HG03575 (cell line): ENCODE measurements around the gene RSBN1L.
"Not testable (repeated sequence)": the region's sequence is repeated elsewhere in the genome, so short reads cannot be mapped to it uniquely, and the experiment has no call there.

ENCODE experiments used
- ATAC-seq: cut with Tn5 transposase; IDR thresholded peaks from one replicate; pipeline ENCODE4 v1.9.1; 2021; ENCODE audit not compliant: unreplicated experiment, insufficient number of reproducible peaks, low FRiP score; ENCODE audit errors: extremely low read depth

The RSBN1L gene

DNA sequence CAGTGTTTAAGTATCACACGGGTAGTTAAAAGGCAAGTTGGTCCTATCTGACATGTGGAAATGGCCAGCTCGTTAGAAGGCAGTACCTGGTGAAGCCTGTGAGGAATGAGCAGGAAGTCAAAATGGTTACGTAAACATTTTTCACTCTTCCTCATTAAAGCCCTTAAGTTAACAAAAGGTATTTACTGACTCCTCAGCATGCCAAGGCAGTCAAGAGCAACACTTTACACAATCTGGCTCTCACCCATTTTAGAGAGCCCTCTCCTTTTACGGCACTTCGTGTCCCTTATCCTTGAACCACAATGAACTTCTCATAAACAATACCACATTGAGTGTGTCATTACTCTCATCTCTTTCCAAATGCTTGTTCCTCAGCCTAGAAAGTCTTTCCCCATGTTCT lies 11.0 kb upstream of the RSBN1L start:
- no peak for ATAC-seq

DNA sequence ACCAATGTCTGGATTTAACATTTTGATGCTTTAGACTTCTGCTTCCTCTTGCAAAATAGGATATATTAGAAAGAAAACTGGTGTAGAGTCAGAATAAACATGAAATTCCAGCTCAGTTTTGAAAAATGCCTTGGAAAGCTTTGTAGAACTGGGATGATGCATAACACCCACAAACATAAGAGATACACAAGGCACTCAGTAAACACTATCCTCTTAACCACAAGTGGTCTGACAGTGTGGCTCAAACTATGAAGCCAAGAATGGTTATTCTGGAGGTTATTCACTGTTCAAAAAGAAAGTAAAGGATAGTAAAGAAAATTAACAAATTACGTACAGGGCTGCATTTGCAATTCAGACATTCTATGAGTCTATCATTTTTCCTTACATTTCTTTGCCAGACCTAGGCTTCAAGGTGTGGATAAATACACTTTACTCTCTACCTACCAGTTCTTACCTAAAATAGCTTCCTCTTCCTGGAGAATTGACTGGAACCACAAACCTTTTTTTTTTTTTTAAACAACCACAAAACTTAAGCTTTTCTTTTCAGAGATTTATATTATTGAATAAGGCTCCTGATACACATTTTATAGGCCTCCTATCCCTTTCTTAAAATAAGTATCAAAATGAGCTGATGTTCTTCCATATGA lies 9.0 kb upstream of the RSBN1L start:
- no peak for ATAC-seq

DNA sequence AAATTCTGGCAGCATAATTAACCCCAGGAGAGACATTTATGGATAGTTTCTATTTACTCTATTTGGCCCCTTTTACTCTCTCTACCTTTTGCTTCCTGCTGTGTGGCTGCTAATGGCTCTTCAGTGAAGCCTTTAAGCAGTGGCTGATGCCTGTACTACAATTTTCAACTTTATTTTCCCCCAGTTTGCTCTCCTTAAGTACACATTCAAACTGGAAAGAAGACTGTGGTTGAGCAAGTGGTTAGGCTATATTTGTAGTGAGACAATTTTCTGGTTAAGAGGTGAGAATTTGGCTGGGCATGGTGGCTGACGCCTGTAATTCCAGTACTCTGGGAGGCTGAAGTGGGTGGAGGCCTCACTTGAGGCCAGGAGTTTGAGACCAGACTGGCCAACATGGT lies 8.5 kb upstream of the RSBN1L start:
- ATAC-seq = no peak

DNA sequence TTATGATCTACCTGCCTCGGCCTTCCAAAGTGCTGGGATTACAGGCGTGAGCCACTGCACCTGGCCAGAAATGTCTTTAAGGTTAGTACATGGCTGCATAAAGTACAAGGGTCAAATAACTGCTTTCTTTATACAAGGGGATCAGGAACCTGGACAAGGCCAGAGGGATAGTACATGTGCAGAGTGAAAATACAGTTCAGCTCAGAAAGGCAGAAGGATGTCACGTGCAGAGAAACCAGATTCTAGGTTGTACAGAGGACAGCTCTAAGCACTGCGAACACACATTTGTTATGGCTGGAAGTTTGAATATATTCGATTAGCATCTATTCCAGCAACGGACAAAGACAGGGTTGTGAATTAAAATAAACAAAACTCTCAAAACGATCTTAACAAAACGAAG lies 6.0 kb upstream of the RSBN1L start:
- ATAC-seq = no peak

DNA sequence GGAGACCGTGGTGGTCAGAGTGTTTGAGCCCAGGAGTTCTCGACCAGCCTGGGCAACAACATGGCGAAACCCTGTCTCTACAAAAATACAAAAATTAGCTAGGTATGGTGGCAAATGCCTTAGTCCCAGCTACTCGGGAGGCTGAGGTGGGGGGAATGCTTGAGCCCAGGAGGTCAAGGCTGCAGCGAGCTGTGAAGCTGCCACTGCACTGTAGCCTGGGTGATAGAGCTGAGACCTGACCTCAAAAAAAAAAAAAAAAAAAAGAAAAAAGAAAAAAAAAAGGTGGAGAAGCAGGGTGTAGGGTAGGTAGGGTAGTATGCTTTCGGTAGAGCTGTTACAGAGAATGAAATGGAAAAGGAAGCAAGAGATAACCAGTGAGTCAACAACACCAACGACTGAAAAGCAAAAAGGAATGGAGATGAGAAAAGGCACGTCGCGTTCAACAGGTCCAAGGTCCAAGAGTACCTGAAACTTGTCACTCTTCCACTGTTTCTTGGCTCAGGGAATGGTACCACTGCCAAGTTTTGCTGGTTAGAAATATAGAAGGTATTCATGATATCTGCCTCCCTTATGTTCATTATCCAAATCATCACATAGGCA lies 4.3 kb upstream of the RSBN1L start:
- ATAC-seq = no peak

DNA sequence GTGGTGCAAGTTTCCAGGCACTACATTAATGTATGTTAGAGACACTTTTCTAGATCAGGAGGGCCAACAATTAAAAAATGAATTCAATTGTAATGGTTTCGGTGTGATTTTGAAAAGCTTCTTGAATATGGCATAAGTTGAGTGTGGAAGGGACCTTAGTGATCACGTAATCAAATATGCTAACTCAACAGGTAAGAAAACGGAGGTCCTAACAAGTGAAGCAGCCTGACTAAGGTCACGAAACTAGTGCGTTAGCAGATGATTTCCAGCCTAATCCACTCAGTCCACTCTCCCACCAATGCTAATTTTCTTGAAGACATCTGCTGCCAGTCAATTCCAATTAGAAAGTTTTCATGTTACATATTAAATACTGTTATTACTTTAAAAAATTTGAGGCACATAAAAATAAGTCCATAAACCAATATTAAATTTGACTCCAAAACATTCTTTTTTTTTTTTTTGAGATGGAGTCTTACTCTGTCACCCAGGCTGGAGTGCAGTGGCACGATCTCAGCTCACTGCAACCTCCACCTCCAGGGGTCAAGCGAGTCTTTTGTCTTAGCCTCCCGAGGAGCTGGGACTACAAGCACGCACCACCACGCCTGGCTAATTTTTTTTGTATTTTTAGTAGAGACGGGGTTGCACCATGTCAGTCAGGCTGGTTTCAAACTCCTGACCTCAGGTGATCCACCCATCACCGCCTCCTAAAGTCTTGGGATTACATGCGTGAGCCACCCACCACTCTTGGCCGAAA lies 2.3 kb upstream of the RSBN1L start:
- ATAC-seq = no peak

DNA sequence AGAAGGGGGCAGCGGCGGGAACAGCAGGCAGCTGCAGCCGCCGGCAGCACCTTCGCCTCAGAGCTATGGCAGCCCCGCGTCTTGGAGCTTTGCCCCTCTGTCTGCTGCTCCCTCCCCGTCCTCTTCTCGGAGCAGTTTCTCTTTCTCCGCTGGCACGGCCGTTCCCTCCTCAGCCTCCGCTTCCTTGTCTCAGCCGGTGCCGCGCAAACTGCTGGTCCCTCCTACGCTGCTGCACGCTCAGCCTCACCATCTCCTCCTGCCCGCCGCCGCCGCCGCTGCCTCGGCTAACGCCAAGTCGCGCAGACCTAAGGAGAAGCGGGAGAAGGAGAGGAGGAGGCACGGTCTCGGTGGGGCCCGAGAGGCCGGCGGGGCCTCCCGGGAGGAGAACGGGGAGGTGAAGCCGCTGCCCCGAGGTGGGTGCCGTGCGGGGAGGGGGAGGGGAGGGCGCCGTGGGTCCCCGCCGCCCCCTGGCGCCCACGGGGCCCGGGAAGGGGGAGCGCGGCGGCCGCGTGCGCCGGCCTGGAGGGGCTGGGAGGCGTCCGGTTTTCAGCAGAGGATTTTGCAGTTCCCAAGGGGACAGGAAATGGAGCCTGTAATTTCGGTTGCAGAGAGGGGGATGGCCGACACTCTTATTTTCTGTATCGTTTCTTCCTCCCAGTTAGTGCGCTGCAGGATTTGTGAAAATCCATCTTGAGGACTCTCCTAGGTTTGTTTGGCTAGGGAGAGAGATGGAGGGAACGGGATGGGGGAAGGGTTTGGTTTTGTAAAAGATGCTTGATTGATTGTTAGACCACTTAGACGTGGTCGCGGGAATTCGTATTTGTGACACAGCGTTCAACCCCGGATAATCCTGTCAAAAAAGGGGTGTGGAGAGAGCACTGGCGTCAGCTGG lies 630 bp downstream of the RSBN1L start:
- no peak for ATAC-seq

DNA sequence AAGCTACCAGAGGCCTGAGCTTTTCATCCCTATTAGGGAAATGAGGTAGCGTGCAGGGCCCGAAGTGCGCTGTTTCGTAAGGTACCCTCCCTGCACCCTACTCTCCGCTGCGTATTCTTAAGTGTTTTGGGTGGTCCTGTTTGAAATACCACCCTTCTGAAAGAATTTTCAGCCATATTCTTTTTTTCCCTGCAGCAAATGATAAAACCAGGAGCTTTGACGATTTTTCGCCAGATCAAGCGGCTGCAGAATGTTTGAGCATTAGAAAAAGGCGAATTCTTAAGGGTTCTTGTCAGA lies 1.2 kb downstream of the RSBN1L start:
- no peak for ATAC-seq

DNA sequence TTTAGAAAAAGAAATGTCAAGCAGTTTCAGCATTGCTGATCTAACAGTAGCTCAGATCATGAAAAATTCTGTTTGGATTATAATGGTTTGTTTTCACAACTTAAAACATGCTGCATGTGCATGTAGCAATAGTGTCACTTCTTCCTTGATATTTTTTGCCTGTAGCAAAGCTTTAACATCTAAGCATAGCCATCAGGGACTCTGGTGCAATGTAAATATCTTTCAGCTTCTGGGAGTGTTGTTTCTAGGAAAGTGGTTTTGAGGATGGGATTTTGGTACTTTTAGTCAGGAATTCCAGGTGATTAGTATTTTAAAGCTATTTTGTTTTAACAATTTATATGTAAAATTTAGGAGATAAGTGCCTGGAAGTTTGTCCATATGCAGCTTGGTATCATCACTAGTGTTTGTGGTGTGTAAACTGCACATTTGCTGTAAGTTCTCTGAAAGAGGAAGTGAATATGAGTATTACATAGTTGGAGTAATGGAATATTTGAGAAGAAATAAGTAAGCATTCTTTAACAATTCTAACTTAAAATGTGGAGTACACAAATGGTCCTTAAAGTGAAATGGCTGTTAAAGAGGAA lies 1.9 kb downstream of the RSBN1L start:
- ATAC-seq = no peak

DNA sequence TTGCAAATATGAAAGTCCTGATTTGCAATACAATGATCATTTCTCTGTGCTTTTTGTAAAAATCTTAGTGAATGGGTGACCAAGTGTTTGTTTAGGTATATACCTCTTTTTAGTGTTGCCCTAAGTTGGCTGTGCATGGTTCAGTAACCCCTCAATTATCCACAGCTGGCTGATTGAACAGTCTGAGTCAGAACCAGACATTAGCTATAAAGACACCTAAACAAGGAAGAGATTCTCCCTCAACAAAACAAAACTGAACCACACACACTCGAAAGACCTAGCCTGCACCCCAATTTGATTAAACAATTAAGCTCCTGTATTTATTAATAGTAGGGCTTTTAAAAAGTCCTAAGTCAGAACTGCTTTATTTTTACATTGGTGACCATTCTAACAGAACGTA lies 2.8 kb downstream of the RSBN1L start:
- no peak for ATAC-seq

DNA sequence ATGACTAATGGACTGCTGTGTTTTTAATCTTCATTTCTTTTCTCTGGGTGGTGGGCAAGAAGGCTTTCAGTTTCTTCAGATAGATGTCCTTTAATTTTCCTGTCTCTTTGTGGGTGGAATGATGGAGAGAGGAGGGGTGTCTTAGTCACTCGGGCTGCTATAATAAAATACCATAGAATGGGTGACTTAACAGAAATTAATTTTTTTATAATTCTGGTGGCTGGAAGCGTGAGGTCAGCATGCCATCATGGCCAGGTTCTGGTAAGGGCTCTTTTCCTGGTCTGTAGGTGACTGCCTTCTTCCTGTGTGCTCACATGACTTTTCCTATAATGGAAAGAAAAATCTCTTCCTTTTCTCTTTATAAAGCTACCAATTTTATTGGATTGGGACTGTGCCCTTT lies 6.3 kb downstream of the RSBN1L start:
- no peak for ATAC-seq

DNA sequence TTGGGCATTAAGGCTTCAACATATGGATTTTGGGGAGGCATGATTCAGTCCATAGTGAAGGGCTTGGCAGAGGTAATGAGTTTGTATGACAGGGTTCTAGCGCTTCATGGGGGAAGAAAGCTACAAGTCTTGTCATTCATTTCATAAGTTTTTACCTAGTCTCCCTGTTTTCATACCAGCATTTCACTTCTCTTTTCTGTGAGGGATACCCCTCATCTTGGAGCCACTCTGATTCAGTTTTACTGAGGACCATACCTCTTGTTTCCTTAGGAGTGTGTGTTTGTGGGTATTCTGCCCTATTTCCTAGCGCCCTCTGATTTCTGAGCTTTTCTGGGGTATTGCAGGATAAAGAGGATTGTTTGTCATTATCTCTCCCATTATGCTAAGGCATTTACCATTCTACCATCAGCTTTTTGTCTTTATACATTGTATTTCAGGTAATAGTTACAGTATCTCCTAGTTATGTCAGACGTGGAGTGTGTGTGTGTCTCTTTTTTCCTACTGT lies 6.8 kb downstream of the RSBN1L start:
- no peak for ATAC-seq

DNA sequence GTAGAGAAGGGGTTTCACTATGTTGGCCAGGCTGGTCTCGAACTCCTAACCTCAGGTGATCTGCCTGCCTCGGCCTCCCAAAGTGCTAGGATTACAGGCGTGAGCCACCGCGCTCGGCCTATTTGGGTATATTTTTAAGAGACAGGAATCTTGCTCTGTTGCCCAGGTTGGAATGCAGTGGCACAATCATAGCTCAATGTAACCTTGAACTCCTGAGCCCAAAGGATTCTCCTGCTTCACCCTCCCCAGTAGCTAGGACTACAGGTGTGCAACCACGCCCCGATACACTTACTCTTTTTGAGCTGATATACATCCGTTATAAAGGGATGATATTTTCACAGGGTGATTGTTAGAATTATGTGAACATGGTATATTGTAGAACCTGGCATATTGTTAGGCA lies 7.4 kb downstream of the RSBN1L start:
- ATAC-seq = not testable (repeated sequence)

DNA sequence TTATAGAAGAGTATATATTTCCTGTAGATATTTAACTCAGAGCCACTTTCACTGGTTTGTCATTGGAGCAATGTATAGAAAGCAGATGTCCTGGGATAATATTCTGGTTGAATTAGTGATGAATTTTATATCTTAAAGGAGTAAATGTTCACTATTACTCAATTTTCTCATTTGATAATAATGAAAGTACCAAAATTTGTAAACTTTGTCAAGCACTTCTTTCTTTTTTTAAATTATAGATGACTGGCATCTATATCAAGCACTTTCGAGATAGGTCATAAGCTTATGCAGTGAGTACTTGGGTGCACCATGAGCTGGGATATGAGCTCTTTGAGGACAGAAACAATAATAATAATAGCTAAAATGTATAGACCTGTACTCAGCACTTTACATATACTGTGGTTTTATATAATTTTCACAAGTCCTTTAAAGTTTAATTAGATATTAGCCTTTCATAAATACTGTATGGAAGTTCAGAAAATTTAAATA lies 11.3 kb downstream of the RSBN1L start:
- no peak for ATAC-seq

DNA sequence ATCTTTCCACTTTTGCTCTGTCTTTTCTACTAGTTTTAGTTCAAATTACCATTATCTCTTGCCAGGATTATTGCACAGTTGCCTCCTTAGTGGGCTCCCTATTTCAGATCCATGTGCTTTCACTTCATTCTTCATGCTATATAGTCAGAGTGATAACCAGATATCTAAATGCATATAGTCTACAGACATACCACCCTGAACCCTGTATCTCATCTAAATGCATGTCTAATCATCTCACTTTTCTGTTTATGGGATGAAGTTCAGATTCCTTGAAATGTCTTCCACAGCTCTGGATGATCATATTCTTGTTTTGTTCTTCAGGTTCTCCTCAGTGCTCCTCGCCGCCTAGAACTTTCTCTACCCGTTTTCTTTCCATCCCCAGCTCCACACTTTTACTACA lies 13.8 kb downstream of the RSBN1L start:
- ATAC-seq = no peak

DNA sequence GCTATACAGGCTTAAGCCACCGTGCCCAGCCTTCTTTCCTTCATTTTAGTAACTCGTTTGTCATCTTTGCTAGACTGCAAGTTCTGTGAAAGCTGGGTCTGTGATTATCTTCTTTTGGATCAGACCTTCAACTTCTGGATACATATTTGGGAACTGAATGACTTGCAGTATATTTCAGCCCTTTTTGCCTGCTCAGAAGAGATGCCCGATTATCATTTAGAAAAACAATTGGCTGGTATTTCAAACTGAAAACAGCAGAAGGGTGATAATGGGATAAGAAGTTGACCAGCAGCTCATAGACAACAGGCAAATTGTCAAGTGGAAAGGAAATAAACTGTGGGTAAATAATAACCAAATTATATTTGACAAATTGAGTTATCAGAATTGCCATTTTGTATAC lies 14.6 kb downstream of the RSBN1L start:
- ATAC-seq = no peak

DNA sequence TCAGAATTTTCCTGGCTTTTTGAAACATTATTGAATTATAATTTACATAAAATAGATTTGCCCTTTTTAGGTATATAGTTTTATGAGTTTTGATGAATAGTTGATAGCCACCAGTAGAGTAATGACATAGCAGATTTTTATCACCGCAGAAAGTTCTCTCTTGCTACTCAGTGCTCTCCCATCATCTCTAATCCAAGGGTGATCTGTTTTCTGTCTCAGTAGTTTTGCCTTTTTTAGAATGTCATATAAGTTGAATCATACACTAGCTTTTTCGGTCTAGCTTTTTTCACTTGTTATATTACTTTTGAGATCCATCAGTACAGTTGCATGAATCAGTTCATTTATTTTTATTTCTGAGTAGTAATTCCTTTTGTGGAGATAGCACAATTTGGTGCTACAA lies 17.9 kb downstream of the RSBN1L start:
- ATAC-seq = no peak

DNA sequence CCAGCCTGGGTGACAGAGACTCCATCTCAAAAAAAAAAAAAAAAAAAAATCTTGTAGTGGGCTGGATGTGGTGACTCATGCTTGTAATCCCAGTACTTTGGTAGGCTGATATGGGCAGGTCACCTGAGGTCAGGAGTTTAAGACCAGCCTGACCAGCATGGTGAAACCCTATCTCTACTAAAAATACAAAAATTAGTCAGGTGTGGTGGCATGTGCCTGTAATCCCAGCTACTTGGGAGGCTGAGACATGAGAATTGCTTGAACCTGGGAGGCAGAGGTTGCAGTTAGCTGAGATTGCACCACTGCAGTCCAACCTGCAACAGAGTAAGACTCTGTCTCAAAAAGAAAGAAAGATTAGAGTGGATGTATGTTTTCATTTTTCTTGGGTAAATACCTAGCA lies 18.7 kb downstream of the RSBN1L start:
- not testable (repeated sequence) for ATAC-seq

DNA sequence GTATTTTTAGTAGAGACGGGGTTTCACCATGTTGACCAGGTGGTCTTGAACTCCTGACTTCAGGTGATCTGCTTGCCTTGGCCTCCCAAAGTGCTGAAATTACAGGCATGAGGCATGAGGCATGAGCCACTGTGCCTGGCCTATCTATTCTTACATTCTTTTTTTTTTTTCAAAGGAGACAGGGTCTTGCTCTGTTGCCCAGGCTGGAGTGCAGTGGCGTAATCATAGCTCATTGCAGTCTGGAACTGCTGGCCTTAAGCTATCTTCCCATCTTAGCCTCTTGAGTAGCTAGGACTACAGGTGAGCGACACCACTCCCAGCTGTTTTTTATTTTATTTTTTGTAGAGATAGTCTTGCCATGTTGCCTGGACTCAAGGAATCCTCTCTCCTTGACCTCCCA lies 20.5 kb downstream of the RSBN1L start:
- ATAC-seq = no peak
